ENCODE results near the gene CBLIF.

GRCh38 chr11:59865031-59865430, 19.7 kb upstream of the CBLIF start:
- TF ChIP-seq CTCF (IDR thresholded peaks at IDR 0.05; ENCODE audit: insufficient read depth, low read length) (no peak), POLR2AphosphoS5 (IDR thresholded peaks at IDR 0.05; ENCODE audit: low read depth) (no peak)

All from HL-60 (cell line).